MCF 10A (cell line): ENCODE measurements around the gene STARD13. TPM values are rescaled to one million over a fixed set of nuclear protein-coding genes. Genes with fewer than 3 reads are reported as not detected.

ENCODE experiments used
- BruUV-seq: library from RNA; stranded (reverse); fragments of 400-500 nt; replicated peaks from 2 replicates; lab custom pipeline; 2021; lab: Mats Ljungman, UMichigan
- CTCF ChIA-PET: fragments of 300-600 bp; sonication (Branson Sonifier 250); formaldehyde crosslinking; extraction: SDS; loops from one replicate; lab custom pipeline; 2021; ENCODE audit warnings: antibody characterized with exemption, inconsistent platforms; lab: Yijun Ruan, JAX
- POLR2A ChIA-PET: fragments of 300-600, 350-650 bp; sonication (Branson Sonifier 250); formaldehyde crosslinking; extraction: SDS; loops from one replicate; lab custom pipeline; 2020; ENCODE audit warnings: antibody characterized with exemption, inconsistent platforms; lab: Yijun Ruan, JAX
- DNase-seq: peaks from one replicate; pipeline ENCODE4 v3.0.0-alpha.2; 2018; ENCODE audit not compliant: unreplicated experiment
- H3K27ac Mint-ChIP-seq: one replicate; pipeline ENCODE4 v1.8.0; 2022; ENCODE audit warnings: mild to moderate bottlenecking, low read depth, mixed read lengths; ENCODE audit not compliant: unreplicated experiment
- H3K27me3 Mint-ChIP-seq: one replicate; pipeline ENCODE4 v1.8.0; 2022; ENCODE audit warnings: mixed read lengths; ENCODE audit not compliant: insufficient read depth, unreplicated experiment
- H3K36me3 Mint-ChIP-seq: one replicate; pipeline ENCODE4 v1.8.0; 2022; ENCODE audit warnings: mild to moderate bottlenecking, moderate library complexity, mixed read lengths; ENCODE audit not compliant: insufficient read depth, unreplicated experiment
- H3K4me1 Mint-ChIP-seq: one replicate; pipeline ENCODE4 v1.8.0; 2022; ENCODE audit warnings: mixed read lengths; ENCODE audit not compliant: insufficient read depth, unreplicated experiment
- H3K4me3 Mint-ChIP-seq: one replicate; pipeline ENCODE4 v1.8.0; 2022; ENCODE audit warnings: mild to moderate bottlenecking, moderate library complexity, mixed read lengths; ENCODE audit not compliant: unreplicated experiment
- H3K9me3 Mint-ChIP-seq: one replicate; pipeline ENCODE4 v1.8.0; 2022; ENCODE audit warnings: mixed read lengths; ENCODE audit not compliant: unreplicated experiment
- intact Hi-C: fragments of 100-400 bp; cut with micrococcal nuclease; formaldehyde crosslinking; loops from 2 replicates; pipeline ENCODE4 v1.14.1; 2022
- total RNA-seq: library from RNA; stranded (reverse); gene quantifications from 2 replicates; pipeline ENCODE4 v1.2.3, GENCODE V29; 2022
- TF ChIP-seq, protein P1 (sequence below): fragments of 200-600 bp; IDR thresholded peaks from one replicate; pipeline ENCODE4 v1.8.0; 2022; ENCODE audit warnings: antibody characterized with exemption, mild to moderate bottlenecking; ENCODE audit not compliant: unreplicated experiment

Gene STARD13
- total RNA-seq, 1 experiment from 2014 or later, result 31.9 TPM

- TF ChIP-seq, protein P1, sequence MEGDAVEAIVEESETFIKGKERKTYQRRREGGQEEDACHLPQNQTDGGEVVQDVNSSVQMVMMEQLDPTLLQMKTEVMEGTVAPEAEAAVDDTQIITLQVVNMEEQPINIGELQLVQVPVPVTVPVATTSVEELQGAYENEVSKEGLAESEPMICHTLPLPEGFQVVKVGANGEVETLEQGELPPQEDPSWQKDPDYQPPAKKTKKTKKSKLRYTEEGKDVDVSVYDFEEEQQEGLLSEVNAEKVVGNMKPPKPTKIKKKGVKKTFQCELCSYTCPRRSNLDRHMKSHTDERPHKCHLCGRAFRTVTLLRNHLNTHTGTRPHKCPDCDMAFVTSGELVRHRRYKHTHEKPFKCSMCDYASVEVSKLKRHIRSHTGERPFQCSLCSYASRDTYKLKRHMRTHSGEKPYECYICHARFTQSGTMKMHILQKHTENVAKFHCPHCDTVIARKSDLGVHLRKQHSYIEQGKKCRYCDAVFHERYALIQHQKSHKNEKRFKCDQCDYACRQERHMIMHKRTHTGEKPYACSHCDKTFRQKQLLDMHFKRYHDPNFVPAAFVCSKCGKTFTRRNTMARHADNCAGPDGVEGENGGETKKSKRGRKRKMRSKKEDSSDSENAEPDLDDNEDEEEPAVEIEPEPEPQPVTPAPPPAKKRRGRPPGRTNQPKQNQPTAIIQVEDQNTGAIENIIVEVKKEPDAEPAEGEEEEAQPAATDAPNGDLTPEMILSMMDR, result no peak
- no peaks in the 10 kb centered on the region for H3K27me3 Mint-ChIP-seq
- POLR2A ChIA-PET, result no interaction called here
- H3K27ac Mint-ChIP-seq, result no peak overlapping the region
- BruUV-seq, result no TSS peak
- H3K4me1 Mint-ChIP-seq, result no peaks in the 10 kb centered on the region
- CTCF ChIA-PET, result no interaction called here
- H3K4me3 Mint-ChIP-seq, result no peak overlapping the region
- H3K9me3 Mint-ChIP-seq, result no peaks in the 10 kb centered on the region
- intact Hi-C loops, result no loop called here
- H3K36me3 Mint-ChIP-seq, result no peaks in the 10 kb centered on the region
- no peak for DNase-seq
Measured at GRCh38 chr13:33072759-33073158, 212.8 kb downstream of the STARD13 start.

GRCh38 chr13:33072282-33072681 lies 213.3 kb downstream of the STARD13 start:
- no TSS peak for BruUV-seq
- intact Hi-C loops, result no loop called here

GRCh38 chr13:33070713-33071112 lies 214.8 kb downstream of the STARD13 start:
- peak; percentile 21 for DNase-seq
- H3K9me3 Mint-ChIP-seq, result no peaks in the 10 kb centered on the region
- ChIA-PET POLR2A (no interaction called here), CTCF (interaction anchor here (0.8 kb wide), 1 partner anchor 40 kb away, joined by 4 read pairs; no protein-coding TSS in a partner anchor)
- no peaks in the 10 kb centered on the region for H3K4me1 Mint-ChIP-seq
- no peak overlapping the region for H3K4me3 Mint-ChIP-seq
- BruUV-seq, result no TSS peak
- intact Hi-C loops, result no loop called here
- H3K36me3 Mint-ChIP-seq, result no peaks in the 10 kb centered on the region
- H3K27me3 Mint-ChIP-seq, result no peaks in the 10 kb centered on the region
- TF ChIP-seq, protein P1, result no peak
- no peak overlapping the region for H3K27ac Mint-ChIP-seq

More at GRCh38 chr13:33072282-33072681, 213.3 kb downstream of the STARD13 start:
- TF ChIP-seq, protein P1, result no peak
- Mint-ChIP-seq H3K27me3 (no peaks in the 10 kb centered on the region), H3K36me3 (no peaks in the 10 kb centered on the region), H3K4me1 (no peaks in the 10 kb centered on the region), H3K27ac (no peak overlapping the region), H3K4me3 (no peak overlapping the region), H3K9me3 (no peaks in the 10 kb centered on the region)
- ChIA-PET POLR2A (no interaction called here), CTCF (no interaction called here)
- no peak for DNase-seq

DNA sequence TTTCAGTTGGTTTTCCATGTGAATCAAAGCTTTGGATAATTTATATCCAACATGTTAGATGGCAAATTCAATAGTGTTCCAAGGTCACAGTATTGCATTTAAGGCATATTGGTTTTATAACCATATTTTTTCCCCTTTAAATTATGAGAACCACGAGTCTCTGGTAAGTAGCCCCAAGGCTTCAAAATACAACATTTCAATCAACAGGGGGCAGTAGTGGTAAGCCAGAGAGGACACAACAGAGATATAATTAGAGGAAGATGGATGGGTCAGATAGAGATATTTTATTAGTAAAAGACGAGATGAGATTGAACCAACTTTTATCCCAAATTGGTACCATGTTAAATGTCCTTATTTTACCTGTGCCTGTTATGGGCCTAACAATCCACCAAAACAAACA lies 216.2 kb downstream of the STARD13 start:
- no peaks in the 10 kb centered on the region for H3K27me3 Mint-ChIP-seq
- no peaks in the 10 kb centered on the region for H3K36me3 Mint-ChIP-seq
- CTCF ChIA-PET, result interaction anchor here (0.6 kb wide), 2 partner anchors 12 to 163 kb away, joined by 3 to 4 read pairs; no protein-coding TSS in a partner anchor
- no peak overlapping the region for H3K4me3 Mint-ChIP-seq
- no peak overlapping the region for H3K27ac Mint-ChIP-seq
- TF ChIP-seq, protein P1, result no peak
- POLR2A ChIA-PET, result no interaction called here
- no peaks in the 10 kb centered on the region for H3K9me3 Mint-ChIP-seq
- peak; percentile 30 for DNase-seq
- intact Hi-C loops, result no loop called here
- no peaks in the 10 kb centered on the region for H3K4me1 Mint-ChIP-seq
- no TSS peak for BruUV-seq
